ENCODE measurements around the gene LRRC15. TPM values are rescaled to one million over a fixed set of nuclear protein-coding genes. Genes with fewer than 3 reads are reported as not detected.

The LRRC15 gene
- total RNA-seq, 2 donors from 2014 or later, result 1.1 TPM; not detected in 1

DNA sequence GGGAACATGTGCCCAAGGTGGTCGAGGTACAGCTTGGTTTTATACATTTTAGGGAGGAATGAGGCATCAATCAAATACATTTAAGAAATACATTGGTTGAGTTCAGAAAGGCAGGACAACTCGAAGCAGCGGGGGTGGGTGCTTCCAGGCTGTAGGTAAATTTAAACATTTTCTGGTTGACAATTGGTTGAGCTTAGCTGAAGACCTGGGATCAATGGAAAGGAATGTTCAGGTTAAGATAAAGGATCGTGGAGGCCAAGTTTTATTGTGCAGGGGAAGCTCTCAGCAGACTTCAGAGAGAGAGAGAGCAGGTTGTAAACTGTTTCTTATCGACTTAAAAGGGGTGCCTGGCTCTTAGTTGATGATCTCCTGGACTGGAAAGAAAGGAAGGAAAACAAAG is 29.7 kb downstream of the LRRC15 start:
- intact Hi-C loops (cut with DNase I), result loop anchor here (10.0 kb wide), 1 partner anchor 255 kb away; no protein-coding TSS in a partner anchor
- WGBS, result 51% methylated on average over 5 of the region's 5 CpGs
- Histone ChIP-seq H3K4me1 (replicated peaks) (no peaks in the 10 kb centered on the region), H3K27ac (no peak overlapping the region), H3K9me3 (no peaks in the 10 kb centered on the region), H3K36me3 (no peaks in the 10 kb centered on the region), H3K27me3 (replicated peaks; ENCODE audit: insufficient read depth) (no peaks in the 10 kb centered on the region), H3K4me3 (no peak overlapping the region)
- no peak for TF ChIP-seq CTCF (IDR thresholded peaks at IDR 0.05)
- TF ChIP-seq POLR2AphosphoS5 (IDR thresholded peaks at IDR 0.05), result no peak
- TF ChIP-seq POLR2A (IDR thresholded peaks at IDR 0.05), result no peak
- no peak for DNase-seq (ENCODE audit: low spot score)

DNA sequence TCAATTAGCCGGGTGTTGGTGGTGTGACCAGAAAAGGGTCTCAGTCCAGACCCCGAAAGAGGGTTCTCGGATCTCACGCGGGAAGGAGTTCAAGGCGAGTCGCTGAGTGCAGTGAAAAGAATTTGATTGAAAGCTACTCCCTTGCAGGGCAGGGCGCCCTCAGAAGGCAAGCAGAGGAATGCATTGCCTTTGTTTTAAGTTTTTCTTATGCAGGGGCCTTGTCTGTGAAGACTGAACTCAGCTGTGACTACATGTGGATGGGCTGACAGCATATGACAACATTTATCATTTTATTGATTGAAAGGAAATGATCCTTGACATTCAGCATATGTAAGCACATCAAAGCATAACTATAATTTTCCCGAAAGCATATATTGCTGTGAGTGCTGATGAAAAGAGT is 30.2 kb downstream of the LRRC15 start:
- no peaks in the 10 kb centered on the region for H3K36me3 ChIP-seq
- H3K4me3 ChIP-seq, result no peak overlapping the region
- H3K27me3 ChIP-seq (replicated peaks; ENCODE audit: insufficient read depth), result no peaks in the 10 kb centered on the region
- 92% methylated on average over 9 of the region's 9 CpGs for WGBS
- H3K4me1 ChIP-seq (replicated peaks), result no peaks in the 10 kb centered on the region
- DNase-seq (ENCODE audit: low spot score), result no peak
- no peak overlapping the region for H3K27ac ChIP-seq
- TF ChIP-seq CTCF (IDR thresholded peaks at IDR 0.05), result no peak
- TF ChIP-seq POLR2A (IDR thresholded peaks at IDR 0.05), result no peak
- TF ChIP-seq POLR2AphosphoS5 (IDR thresholded peaks at IDR 0.05), result no peak
- no peaks in the 10 kb centered on the region for H3K9me3 ChIP-seq
- intact Hi-C loops (cut with DNase I), result loop anchor here (10.0 kb wide), 1 partner anchor 255 kb away; no protein-coding TSS in a partner anchor

- TF ChIP-seq POLR2A (IDR thresholded peaks at IDR 0.05), result no peak
- TF ChIP-seq CTCF (IDR thresholded peaks at IDR 0.05), result no peak
- no peak for TF ChIP-seq POLR2AphosphoS5 (IDR thresholded peaks at IDR 0.05)
- H3K27ac ChIP-seq, result no peak overlapping the region
- no peak for DNase-seq (ENCODE audit: low spot score)
- H3K9me3 ChIP-seq, result no peaks in the 10 kb centered on the region
- H3K36me3 ChIP-seq, result no peaks in the 10 kb centered on the region
- WGBS, result 80% methylated on average over 13 of the region's 13 CpGs
- no peak overlapping the region for H3K4me3 ChIP-seq
- no peaks in the 10 kb centered on the region for H3K27me3 ChIP-seq (replicated peaks; ENCODE audit: insufficient read depth)
- H3K4me1 ChIP-seq (replicated peaks), result no peaks in the 10 kb centered on the region
- intact Hi-C loops (cut with DNase I), result loop anchor here (10.0 kb wide), 1 partner anchor 257 kb away; no protein-coding TSS in a partner anchor
Observed at GRCh38 chr3:194337965-194338753, 31.4 kb downstream of the LRRC15 start.

GRCh38 chr3:194336601-194337355 is 32.8 kb downstream of the LRRC15 start:
- Histone ChIP-seq H3K9me3 (no peaks in the 10 kb centered on the region), H3K4me1 (replicated peaks) (no peaks in the 10 kb centered on the region), H3K27ac (no peak overlapping the region), H3K36me3 (no peaks in the 10 kb centered on the region), H3K27me3 (replicated peaks; ENCODE audit: insufficient read depth) (no peaks in the 10 kb centered on the region), H3K4me3 (no peak overlapping the region)
- TF ChIP-seq POLR2A (IDR thresholded peaks at IDR 0.05) (no peak), POLR2AphosphoS5 (IDR thresholded peaks at IDR 0.05) (no peak), CTCF (IDR thresholded peaks at IDR 0.05) (no peak)
- no peak for DNase-seq (ENCODE audit: low spot score)
- intact Hi-C loops (cut with DNase I), result loop anchor here (10.0 kb wide), 1 partner anchor 258 kb away; no protein-coding TSS in a partner anchor
- 92% methylated on average over 17 of the region's 17 CpGs for whole genome bisulfite sequencing
